Fibroblast of the aortic adventitia (primary cell): ENCODE measurements around the gene RAD51B. TPM values are rescaled to one million over a fixed set of nuclear protein-coding genes. Genes with fewer than 3 reads are reported as not detected.

ENCODE experiments used
- DNase-seq: peaks from one replicate; pipeline ENCODE4 v3.0.0-alpha.2; 2010; ENCODE audit warnings: low read depth
- H3K4me3 ChIP-seq: 2 replicates; pipeline ENCODE4 v1.5.1; 2011; ENCODE audit warnings: low read depth, mild to moderate bottlenecking, control low read depth, low read length, moderate library complexity
- total RNA-seq: library from RNA; depleted of rRNA; stranded (reverse); fragments of >200 nt; gene quantifications from 2 replicates; pipeline ENCODE4 v1.2.3, GENCODE V29; 2012; ENCODE audit warnings: low replicate concordance
- TF ChIP-seq, protein P1 (sequence below): IDR thresholded peaks from 2 replicates; pipeline ENCODE4 v1.5.1; 2011; ENCODE audit warnings: mild to moderate bottlenecking, low read length, control low read depth, inconsistent platforms; ENCODE audit not compliant: insufficient read depth

The RAD51B gene
- total RNA-seq, 1 donor = 28.7 TPM

DNA sequence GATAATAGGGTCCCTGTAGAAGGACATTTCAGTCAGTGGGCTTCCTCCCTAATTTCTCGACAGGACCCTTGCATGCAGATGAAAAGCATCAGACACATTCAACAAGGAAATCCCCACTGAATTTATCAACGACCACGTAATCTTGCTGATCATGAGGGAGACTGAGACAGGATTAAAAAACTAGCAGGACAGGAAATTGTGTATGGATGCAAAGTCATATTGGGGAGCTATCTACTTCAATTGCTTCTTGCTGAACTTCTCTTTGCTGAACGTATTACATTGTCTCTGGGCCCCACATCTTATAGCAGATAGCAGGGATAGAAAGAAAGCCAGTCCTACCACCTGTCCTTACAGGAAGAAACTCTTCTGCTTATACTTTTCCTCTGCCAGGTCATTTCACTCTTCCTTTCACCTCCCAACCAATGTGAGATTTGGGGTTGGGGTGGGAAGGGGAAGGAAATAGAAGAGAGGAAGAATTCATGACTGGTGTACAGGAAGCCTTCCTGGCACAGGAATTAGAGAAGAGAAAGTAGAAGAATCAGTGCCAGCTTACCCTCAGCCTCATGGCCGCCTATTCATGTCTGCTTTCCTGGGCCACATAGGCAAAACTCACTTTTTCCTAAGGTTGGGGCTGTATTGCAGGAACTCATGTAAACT lies 640.0 kb downstream of the RAD51B start:
- TF ChIP-seq, protein P1, sequence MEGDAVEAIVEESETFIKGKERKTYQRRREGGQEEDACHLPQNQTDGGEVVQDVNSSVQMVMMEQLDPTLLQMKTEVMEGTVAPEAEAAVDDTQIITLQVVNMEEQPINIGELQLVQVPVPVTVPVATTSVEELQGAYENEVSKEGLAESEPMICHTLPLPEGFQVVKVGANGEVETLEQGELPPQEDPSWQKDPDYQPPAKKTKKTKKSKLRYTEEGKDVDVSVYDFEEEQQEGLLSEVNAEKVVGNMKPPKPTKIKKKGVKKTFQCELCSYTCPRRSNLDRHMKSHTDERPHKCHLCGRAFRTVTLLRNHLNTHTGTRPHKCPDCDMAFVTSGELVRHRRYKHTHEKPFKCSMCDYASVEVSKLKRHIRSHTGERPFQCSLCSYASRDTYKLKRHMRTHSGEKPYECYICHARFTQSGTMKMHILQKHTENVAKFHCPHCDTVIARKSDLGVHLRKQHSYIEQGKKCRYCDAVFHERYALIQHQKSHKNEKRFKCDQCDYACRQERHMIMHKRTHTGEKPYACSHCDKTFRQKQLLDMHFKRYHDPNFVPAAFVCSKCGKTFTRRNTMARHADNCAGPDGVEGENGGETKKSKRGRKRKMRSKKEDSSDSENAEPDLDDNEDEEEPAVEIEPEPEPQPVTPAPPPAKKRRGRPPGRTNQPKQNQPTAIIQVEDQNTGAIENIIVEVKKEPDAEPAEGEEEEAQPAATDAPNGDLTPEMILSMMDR = no peak
- H3K4me3 ChIP-seq = no peak overlapping the region
- no peak for DNase-seq

GRCh38 chr14:68460541-68460940 lies 641.0 kb downstream of the RAD51B start:
- TF ChIP-seq, protein P1 = no peak
- peak; percentile 72 for DNase-seq
- H3K4me3 ChIP-seq = no peak overlapping the region

DNA sequence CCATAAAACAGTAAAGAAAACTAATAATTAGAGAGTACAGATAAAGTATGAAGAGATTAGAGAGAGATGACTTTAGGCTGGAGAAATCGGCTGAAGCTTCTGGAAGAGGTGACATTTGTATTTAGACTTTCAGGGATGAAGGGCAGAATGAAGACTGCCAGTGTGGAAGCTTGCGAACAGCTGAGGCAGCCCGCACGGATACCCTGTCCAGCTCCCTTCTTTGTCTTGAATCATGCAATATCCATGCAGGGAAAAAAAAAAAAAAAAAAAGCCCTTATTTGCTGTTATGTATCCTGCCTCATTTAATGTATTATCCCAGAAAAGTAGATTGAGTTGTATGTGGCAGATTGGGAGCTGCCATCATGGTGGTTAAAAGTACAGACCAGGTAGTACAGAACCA lies 641.5 kb downstream of the RAD51B start:
- DNase-seq = no peak
- TF ChIP-seq, protein P1 = no peak
- no peak overlapping the region for H3K4me3 ChIP-seq

- no peak overlapping the region for H3K4me3 ChIP-seq
- TF ChIP-seq, protein P1 = peak; percentile 37
- no peak for DNase-seq
Observed at GRCh38 chr14:68462683-68463082, 643.1 kb downstream of the RAD51B start.

DNA sequence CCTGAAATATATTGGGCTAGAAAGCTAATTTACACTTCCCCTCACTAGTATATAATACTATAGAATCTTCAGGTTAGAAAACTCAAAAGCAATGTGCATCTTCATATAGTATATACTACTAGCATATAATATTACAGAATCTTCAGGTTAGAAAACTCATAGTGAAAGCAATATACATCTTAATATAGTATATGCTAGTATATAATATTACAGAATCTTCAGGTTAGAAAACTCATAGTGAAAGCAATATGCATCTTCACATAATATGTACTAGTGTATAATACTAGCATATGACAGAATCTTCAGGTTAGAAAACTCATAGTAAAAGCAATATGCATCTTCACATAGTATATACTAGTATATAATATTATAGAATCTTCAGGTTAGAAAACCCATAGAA lies 643.7 kb downstream of the RAD51B start:
- no peak overlapping the region for H3K4me3 ChIP-seq
- TF ChIP-seq, protein P1 = no peak
- DNase-seq = no peak

GRCh38 chr14:68463705-68464374 lies 644.3 kb downstream of the RAD51B start:
- DNase-seq = no peak
- no peak overlapping the region for H3K4me3 ChIP-seq
- TF ChIP-seq, protein P1 = no peak
